ENCODE data around the gene SORBS2.

Gene SORBS2

DNA sequence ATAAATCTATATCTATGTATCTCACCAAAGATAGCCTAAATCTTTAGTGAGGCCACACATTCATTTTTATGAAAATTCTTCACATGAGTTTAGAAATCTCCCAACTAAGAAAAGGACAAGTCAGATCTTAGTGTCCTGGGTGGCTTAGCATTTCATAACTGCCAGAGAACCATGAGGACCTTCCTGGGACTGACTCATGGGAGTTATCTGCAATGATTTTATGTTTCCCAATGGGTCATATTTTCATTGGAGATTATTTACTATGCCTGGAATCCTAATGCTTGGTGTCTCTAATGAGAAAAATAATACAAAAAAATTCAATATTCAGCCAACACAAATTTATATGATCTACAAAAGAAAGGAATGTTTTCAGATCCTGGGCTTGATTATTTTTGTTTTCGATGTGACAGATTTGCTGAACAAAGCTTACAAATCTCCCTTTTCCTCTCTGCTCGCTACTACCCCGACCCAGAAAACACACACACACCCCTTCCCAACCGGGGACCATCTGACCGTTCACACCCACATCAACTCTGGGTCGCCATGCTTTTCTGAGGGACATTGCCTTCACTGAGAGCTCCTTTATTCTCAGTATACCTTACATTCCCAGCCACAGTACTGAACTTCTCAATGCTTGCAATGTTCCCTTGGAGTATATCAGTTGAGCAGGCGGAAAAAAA, 40.1 kb downstream of the SORBS2 start:
- DNase-seq = no peak

DNA sequence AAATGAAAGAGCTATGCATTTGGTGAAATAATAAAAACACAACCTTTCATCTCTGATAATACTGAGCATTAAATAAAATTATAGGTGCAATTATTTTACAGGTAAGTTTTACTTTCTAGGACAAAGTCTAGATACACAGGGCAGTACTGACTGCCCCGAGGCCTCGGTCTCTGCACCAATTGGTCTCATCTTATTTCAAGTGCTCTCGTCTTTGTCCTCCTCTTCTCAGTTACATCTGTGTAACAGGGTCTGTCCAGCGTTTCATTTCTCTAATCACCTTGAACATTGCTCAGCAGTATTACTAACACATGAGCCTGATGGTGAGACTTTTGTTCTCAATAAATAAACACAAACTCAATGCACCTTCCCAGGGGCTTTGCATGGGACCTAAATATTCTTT, 44.5 kb downstream of the SORBS2 start:
- no peak for DNase-seq

DNA sequence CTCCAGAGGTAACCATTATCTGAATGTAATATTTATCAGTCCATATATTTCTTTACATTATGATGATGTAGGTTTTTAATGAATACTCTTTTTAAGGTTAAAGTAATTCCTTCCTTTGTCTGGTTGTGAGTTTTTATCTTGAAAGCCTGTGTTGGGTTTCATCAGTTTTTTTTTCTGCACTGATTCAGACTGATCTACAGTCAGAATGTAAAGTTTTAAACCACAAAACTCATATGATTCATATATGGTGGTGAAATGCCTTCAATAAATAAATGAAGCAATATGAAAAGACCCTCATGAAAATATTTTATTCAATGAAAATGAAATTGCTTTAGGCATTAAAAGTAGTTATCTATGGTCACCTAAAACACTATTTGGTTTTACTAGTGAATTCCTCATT, 47.1 kb downstream of the SORBS2 start:
- DNase-seq = no peak

DNA sequence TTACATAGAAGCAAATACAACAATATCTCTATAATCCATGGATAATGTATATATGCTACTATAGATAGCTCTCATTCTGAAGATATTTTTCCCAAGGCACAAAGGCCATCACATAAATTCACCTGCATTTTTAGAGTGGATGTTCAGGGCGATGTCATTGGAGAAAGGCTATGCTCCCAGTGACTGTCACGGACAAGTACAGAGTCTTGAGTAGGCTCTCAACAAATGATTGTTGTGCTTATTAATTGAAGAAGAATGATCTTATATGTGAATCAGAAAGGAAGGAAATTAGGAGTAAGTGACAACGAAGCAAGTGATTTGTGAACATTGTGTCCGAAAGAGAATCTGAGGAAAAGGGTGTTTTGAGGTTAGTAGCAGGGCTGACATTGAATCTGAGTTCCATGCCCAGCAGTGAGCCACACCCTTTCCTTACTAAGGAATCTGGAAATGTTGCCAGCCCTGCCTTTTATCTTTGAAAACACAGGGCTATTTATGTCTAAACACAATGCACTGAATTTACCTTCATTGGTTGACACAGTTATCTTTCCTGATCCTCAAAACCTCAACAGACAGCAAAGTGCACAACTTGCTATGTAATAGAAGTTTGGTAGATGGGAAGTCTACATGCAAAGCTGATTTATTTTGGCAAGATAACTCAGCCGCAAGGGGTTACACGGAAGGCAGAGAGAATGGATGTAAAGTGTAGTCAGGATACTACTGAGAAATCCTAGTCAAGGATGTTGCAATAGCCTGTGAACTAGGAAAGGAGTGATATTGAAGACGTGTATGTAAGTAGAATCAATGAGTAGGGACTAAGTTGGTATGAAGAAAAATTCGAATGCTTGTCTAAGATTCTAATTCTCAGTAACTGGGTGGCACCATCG, 50.4 kb downstream of the SORBS2 start:
- no peak for DNase-seq

DNA sequence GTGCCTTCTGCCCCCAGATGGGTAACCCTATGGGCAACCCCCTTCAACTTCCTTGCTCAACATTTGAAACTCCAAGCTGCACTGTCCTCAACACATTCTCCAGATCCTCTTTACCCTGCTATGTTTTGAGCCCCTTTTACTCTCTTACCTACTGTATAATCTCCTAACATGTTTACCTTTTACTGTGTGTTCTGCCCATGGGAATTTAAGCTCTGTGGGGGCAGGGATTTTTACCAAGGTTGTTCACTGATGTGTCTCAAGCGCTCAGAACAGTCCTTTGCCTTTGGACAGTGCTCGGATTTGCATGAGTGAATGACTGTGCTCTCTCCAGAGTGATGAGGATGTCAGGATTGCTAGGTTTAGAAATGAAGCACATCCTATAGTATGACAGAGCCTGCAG, 53.2 kb downstream of the SORBS2 start:
- no peak for DNase-seq

DNA sequence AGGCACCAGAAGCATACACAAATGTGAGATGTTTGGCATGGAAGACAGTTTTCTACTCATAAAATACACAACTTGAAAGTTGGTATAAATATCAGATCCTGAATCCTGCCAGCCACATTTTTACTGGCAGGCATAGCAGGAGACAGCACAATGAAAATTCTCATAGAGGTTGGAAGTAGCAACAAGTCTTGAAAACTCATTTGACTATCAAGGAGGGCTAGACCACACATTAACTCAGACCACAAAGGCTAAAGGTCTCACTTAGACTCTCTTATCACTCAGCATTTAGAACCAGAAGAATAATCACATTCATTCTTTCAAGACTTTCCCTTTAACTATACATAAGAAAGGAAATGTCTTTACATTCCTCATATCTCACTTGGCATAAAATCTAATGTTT, 56.5 kb downstream of the SORBS2 start:
- DNase-seq = no peak

DNA sequence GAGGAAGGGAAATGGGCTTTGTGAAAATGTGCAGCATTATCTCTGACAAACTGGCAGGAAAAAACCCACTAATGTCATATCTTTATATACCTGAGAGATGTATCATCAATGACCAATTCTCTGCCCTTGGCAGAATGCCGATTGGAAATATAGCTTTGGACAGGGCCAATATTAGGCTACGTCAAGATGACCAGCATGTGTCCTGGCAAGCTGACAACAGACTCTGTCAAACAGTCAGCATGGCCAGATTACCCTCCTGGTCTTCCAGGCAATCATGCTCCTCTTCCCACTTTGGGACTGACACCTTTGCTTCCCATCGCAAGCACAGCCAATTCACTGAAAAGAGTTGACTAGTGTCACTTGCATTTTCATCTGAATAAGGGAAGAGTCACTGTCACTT, 57.0 kb downstream of the SORBS2 start:
- no peak for DNase-seq

DNA sequence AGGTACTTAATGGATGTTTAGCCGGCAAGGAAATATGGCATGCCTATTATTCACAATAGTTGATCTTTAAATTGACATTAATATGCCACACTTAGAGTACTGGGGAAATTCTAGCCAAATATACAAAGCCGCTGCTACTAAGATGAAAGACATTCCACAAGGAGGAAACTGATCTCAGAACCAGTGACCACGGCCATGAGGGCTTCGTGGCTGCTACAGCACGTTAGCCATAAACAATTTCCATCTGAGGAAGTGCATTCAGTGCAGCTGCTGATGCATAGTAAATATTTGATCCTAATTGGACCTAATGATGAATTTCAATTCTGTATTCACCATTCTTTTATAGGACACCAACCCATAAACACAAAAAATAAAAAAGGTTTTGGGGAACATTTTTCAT, 59.1 kb downstream of the SORBS2 start:
- no peak for DNase-seq

DNA sequence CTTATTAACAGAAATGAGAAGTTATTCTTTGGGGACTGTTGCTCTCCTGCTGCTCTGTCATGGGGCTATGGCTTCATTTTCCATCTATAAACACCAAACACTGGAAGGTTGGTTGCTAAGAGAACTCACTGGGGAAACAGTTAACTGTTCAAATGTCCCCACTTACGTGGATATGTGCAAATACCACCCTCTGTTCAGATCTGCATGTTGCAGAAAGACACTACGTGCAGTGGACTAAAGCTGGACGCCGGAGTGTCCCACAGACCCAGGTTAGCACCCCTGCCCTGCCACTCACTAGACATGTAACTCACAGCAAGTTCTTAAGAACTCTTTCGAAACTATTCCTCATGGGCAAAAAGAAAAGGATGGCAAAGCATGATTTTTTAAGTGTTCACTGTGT, 62.1 kb downstream of the SORBS2 start:
- no peak for DNase-seq

DNA sequence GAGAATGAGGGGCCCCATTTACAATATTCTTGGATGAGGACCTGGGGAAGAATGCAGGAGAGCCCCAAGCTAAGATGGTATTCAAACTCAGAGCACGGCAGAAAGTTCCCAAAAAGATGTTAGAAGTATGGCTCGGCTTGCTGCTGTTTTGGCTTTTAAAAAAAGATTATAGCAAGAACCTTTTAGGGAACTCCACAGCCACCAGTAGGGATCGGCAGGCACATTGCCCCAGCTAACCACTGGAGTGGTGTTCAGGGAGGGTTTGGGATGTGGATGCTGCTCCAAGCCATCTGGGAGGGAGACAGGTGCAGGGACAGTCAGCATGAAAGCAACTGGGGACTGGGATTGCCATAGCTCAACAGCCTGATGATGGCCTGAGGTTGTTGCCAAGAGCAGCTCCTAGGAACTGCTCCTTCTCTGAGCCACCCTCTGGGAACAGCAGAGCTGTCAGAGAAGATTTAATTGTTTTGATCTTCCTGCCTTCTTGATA, 63.0 kb downstream of the SORBS2 start:
- DNase-seq = no peak

DNA sequence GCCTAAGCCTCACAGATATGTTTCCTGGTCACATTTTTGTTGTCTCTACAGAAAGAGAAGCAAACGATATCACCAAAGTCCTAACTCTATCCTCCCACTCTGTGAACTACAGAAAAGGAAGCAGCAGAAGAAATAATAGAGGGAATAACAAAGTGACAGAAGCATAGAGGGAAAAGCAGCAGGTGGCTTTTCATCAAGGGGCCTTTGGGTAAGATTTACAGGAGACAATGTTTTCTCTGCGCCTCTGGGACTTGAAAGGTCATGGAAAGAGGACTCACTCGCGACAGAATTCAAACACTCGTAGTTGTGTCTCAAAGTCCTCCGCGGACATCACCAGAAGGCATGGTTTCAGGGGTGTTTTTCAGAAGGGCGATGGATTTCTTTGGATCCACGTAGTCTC, 66.1 kb downstream of the SORBS2 start:
- no peak for DNase-seq

DNA sequence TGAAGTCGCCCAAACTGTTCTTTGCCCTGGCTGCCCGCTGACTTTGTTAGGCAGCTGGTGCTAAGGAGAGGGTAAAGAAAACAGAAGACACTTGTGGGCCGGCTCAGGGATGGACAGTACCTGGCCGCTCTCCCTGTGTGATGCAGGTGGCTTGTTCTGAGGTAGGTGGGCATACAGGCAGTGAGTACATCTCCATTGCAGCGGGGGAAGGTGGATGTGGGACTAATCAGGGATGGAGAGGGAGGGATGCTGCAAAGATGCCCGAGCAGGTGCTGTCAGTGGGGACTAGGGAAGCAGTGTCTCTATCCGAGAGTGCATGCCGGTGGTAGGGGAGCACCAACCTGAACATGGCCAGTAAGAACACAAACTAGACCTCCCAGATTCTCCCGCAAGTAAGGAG, 67.0 kb downstream of the SORBS2 start:
- no peak for DNase-seq

DNA sequence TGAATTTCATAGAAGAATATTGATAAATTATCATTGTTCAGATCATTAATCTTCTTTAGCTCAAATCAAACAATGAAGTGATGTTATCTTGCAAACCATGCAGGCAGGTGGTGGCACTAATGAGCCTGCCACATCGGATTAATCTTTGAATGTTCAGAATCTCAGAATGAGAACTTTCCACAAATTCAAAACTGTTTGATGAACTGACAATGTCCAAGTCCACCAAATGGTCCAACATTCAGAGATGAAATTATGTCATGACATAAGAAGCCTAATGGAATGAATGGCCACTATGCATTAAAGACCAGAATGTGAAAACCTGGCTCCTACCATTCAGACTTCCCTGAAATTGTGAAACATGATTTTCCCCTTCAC, 67.5 kb downstream of the SORBS2 start:
- DNase-seq = no peak

DNA sequence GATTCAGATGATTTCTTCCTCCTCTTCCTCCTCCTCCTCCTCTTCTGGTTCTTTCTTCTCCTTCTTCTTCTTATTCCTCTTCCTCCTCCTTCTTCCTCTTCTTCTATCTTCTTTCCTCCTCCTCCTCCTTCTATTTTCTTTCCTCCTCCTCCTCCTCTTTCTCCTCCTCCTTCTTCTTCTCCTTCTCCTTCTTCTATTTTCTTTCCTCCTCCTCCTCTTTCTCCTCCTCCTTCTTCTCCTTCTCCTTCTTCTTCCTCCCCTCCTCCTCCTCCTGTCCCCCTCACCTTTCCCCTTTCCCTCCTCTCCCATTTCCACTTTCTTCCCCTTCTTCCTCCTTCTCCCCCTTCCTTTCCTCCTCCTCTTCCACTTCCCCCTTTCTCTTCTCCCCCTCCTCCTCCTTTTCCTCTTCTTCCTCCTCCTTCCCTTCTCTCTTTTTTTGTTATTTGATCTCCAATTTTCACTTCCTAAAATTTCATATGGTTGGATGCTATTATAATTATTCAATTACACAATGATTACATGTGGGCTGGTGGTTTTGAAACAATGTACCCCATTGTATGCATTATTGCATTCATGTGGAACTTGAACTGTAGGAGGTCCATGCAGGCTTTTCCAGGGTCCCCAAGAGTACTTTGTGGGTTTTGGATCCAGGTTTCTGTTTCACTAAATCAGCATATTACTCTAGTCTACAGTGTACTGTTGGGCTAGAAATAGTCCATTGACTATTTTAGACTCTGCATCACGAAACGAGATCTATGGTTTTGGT, 68.1 kb downstream of the SORBS2 start:
- DNase-seq = no peak

DNA sequence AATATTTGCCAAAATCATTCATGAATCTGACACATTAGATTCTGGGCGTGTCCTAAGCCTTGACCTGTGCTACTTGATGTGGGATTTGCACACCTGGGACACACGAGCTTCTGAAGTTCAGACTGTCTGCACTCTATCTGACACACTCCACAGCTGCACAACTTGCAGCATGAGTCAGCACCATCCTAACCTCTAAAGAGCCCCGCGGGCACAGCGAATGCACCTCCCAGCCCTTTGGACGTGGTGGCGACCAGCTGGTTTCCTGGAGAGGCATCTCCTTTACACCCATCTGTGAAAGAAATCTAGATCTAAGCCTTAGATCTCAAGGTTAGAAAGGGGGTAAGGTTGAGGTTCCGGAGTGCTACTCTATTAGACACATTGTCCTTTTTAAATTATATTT, 69.2 kb downstream of the SORBS2 start:
- DNase-seq = no peak

DNA sequence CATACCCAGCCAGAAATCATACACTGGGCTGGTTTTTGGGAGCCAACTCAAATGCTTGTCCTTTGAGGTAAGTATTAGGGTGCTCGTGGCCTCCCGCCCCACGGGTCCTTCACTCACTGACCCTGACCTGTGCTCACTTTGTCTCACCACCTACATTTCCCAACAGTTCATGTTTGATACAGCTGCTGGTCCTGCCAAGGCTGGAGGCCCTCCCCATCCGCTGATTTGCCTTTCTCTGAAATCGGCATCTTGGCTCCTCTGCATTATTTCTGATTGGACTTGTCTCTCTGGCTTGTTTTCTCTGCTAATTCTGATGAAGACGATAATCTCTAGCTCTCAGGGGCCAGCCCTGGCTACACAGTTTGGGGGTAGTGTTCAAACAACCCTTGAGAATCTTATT, 70.2 kb downstream of the SORBS2 start:
- no peak for DNase-seq

DNA sequence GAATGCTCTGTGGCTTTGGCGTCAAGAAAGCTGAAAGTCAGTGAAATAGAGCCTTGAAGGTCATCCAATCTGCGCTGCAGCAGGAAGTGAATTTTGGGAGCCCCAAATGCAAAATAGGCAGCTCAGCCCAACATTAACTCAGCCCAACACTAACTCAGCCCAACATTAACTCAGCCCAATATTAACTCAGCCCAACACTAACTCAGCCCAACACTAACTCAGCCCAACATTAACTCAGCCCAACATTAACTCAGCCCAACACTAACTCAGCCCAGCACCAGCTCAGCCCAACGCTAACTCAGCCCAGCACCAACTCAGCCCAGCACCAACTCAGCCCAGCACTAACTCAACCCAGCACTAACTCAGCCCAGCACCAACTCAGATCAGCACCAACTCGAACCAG, 71.5 kb downstream of the SORBS2 start:
- DNase-seq = no peak

DNA sequence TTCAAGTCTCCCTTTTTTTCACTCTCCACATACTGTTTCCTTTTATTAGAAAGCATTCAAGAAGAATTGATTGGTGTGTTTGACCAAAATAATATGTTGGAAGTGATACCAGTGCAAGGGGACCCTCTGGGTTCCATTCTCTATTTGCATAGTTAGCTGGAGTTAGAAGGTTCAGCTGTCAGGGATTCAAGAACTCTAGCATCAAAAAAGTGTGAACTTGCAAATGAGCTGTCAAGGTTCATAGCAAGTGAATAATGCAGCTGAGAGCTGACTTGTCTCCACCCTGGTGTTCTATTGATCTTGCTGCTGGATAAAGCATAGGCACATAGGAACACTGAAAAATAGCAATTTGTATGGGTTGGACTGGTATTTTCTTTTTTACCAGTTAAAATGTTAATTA, 73.2 kb downstream of the SORBS2 start:
- no peak for DNase-seq

DNA sequence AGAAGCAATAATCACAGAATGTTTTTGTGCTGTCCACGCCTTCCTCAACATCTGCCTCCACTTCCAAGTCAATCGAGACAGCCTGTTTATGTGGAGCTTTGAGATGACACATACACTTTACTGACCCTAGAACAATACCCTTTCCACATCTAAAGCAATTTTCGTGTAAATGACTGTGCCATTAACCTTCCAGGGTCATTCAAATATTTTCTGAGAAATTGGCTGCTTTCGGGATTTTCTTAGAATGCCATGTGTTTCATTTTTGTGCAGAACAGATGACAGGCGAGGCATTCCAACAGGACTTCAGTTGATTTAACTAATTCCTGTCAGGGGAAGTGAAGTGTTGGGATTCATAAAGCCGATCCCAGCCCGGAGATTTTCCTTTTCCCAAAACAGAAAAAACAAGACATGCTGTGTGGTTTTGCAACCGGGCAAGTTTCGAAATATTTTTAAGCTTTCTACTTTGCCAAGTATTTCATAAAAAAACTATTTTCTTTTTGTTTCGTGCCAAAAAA, 73.9 kb downstream of the SORBS2 start:
- DNase-seq = no peak

DNA sequence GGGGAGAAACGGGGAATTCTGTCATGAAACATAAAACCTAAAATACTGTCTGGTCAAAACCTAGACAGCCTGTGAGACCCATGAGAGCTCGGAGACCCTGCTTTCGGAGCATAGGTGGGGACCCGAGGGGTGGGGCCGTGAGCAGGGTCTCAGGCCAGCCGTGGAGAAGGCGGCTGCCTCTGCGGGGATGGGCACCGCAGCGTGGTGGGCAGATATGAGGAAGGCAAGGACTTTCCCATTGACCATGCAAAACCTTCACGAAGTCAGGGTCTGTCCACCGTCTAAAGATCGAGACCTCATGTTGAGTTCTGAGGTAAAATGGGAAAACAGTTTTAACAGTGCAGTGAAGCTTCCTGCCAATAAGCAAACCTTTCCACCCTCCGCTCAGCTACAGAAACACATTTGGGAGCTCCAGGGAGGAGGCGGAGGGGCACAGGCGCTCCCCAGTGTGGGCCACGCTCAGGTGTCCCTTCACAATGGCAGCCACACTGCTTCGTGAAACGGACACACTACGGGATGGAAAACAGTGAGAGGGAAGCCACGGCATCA, 74.4 kb downstream of the SORBS2 start:
- DNase-seq = no peak

DNA sequence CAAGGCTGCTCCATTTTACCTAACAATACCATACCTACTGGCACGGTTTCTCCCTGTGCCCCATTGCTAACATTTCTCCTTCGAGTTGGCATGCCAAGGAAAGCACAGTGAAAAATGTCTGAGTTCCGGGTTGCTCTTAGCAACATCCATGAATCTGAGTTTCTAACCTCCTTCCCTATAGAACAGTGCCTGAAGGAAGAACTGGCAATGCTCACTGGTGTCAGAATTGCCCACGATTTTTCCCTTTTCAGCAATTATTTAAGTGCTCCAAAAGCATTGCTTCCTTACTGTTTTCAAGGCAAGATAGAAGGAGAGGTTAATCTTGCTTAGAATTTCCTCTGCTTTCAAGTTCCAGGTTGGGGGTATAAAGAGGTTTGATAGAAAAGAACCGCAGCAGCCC, 75.1 kb downstream of the SORBS2 start:
- DNase-seq = no peak

DNA sequence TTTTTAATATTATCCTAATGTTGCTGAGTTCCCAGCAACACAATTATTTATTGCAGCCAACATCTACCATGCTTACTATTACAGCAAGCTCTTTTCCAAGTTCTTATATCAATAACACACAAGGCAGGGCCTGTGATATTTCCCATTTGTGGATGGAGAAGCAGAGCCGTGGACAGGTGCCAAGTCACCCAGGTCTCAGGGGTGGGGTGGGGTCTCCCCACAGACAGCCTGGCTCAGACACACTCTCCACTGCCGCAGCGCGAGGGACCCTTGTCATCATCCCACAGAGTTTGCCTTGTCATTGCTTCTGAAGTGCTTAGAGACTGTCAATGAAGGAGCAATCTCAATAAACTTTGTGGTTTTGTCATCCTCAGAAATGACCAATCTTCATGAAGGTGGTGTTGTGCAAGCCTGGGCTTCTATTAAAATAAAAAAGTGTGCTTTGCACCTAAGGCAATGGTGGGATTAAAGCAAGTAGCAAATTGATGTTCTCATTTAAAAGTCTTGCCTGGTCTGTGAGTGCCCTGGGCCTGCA, 76.1 kb downstream of the SORBS2 start:
- DNase-seq = no peak

DNA sequence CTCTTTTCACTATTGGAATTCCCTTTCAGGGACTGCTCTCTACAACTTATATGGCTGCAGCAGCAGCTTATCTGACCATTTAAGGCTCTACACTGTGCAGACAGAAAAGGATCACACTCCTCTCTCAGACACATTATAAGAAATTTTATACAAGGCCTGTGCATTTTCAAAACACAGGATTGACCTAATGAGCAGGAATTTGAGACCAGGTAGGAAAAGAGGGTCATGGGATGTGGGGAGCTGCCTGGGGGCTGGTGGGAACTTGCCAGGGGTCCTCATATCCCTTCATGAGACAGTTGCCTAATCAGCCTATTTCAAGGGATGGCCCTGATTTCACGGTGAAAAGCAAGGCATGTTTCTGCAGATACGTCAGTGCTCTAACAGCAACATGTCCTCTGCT, 77.1 kb downstream of the SORBS2 start:
- DNase-seq = no peak
